Tibial nerve (tissue), 4 donors: Measurements from ENCODE around the gene HAAO. TPM values are rescaled to one million over a fixed set of nuclear protein-coding genes. Genes with fewer than 3 reads are reported as not detected.
"Not testable (repeated sequence)": the region's sequence is repeated elsewhere in the genome, so short reads cannot be mapped to it uniquely, and the experiment has no call there.

Source experiments
- DNase-seq, 2 donors: peaks; one replicate each; pipeline ENCODE4 v3.0.0-alpha.2; 2019; ENCODE audit warnings: low spot score in 2 of 2
- H3K27ac ChIP-seq, 4 donors: fragments of 200-600 bp; sonication (generic) in 3 of 4; one replicate each; pipeline ENCODE4 v1.5.1; 2017 to 2019; ENCODE audit warnings: mild to moderate bottlenecking in 1 of 4
- H3K27me3 ChIP-seq, 2 donors: fragments of 200-600 bp; sonication (generic) in 1 of 2; one replicate each; pipeline versions ENCODE4 v1.5.1 to v1.6.0; 2017 to 2019
- H3K36me3 ChIP-seq, 3 donors: fragments of 200-600 bp; sonication (generic); one replicate each; pipeline ENCODE4 v1.5.1; 2018 to 2019
- H3K4me1 ChIP-seq, 4 donors: fragments of 200-600 bp; sonication (generic) in 3 of 4; one replicate each; pipeline ENCODE4 v1.5.1; 2017 to 2019
- H3K4me3 ChIP-seq, 4 donors: fragments of 200-600 bp; sonication (generic) in 3 of 4; one replicate each; pipeline ENCODE4 v1.5.1; 2017 to 2019; ENCODE audit warnings: mild to moderate bottlenecking in 1 of 4, moderate library complexity in 1 of 4
- H3K9me3 ChIP-seq, 4 donors: fragments of 200-600 bp; sonication (generic) in 3 of 4; one replicate each; pipeline ENCODE4 v1.5.1; 2017 to 2019
- EP300 ChIP-seq, 2 donors: sonication (generic); formaldehyde crosslinking; IDR thresholded peaks; one replicate each; pipeline ENCODE4 v1.6.1; 2017; ENCODE audit warnings: antibody characterized with exemption in 2 of 2, mild to moderate bottlenecking in 1 of 2
- POLR2A ChIP-seq, 2 donors: fragments of 450-650 bp; IDR thresholded peaks; one replicate each; pipeline ENCODE4 v1.6.1; 2017; ENCODE audit warnings: antibody characterized with exemption in 2 of 2, mild to moderate bottlenecking in 2 of 2, moderate library complexity in 2 of 2
- WGBS, 2 donors: methylation state at CpG; one replicate each; pipeline ENCODE4 v1.1.5; 2018; 5-methylcytosine and 5-hydroxymethylcytosine counted together
- total RNA-seq, 4 donors: library from RNA; depleted of rRNA; stranded (reverse); fragments of >200 nt; gene quantifications; one replicate each; pipeline ENCODE4 v1.1.0, GENCODE V29; 2016
- TF ChIP-seq, protein P1 (sequence below), 5 experiments: fragments of 200-600 bp in 3 of 5; fragments of 450-650 bp in 2 of 5; sonication (generic) in 3 of 5; IDR thresholded peaks; one replicate each; pipeline ENCODE4 v1.5.1; 2016 to 2019; ENCODE audit warnings: antibody characterized with exemption in 5 of 5, mild to moderate bottlenecking in 3 of 5, moderate library complexity in 2 of 5

Gene HAAO
- total RNA-seq, 4 donors from 2014 or later, result 5.9 to 24.1 (median 7.6) TPM

DNA sequence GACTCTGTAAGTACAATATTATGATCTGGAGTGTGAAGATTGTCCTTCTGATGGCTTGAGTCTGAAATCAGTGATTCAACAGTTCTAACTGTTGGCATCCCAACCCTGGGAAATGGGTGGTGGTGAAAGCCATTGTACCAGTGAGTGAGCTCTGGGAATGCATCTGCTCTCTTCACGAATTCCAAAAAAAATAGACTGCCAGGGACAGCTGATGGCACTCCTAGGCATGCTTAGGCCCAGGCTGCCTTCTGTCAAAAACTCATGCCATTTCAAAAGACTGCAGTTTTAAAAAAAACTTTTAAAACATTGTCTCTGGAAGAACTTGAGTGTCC, 48.8 kb downstream of the HAAO start:
- no peak overlapping the region for H3K4me3 ChIP-seq
- H3K36me3 ChIP-seq, result peaks cover 0 to 57% (median 0%) of the 10 kb centered on the region in 3 donors
- 65 to 91% methylated on average over 1 of the region's 1 CpG for WGBS, 2 donors
- TF ChIP-seq POLR2A (IDR thresholded peaks at IDR 0.05), result no peak
- no peak for TF ChIP-seq EP300 (IDR thresholded peaks at IDR 0.05)
- TF ChIP-seq, protein P1, sequence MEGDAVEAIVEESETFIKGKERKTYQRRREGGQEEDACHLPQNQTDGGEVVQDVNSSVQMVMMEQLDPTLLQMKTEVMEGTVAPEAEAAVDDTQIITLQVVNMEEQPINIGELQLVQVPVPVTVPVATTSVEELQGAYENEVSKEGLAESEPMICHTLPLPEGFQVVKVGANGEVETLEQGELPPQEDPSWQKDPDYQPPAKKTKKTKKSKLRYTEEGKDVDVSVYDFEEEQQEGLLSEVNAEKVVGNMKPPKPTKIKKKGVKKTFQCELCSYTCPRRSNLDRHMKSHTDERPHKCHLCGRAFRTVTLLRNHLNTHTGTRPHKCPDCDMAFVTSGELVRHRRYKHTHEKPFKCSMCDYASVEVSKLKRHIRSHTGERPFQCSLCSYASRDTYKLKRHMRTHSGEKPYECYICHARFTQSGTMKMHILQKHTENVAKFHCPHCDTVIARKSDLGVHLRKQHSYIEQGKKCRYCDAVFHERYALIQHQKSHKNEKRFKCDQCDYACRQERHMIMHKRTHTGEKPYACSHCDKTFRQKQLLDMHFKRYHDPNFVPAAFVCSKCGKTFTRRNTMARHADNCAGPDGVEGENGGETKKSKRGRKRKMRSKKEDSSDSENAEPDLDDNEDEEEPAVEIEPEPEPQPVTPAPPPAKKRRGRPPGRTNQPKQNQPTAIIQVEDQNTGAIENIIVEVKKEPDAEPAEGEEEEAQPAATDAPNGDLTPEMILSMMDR (IDR thresholded peaks at IDR 0.05), result no peak
- H3K4me1 ChIP-seq, result no peaks in the 10 kb centered on the region
- no peaks in the 10 kb centered on the region for H3K27me3 ChIP-seq
- no peak for DNase-seq
- H3K9me3 ChIP-seq, result no peaks in the 10 kb centered on the region
- no peak overlapping the region for H3K27ac ChIP-seq

DNA sequence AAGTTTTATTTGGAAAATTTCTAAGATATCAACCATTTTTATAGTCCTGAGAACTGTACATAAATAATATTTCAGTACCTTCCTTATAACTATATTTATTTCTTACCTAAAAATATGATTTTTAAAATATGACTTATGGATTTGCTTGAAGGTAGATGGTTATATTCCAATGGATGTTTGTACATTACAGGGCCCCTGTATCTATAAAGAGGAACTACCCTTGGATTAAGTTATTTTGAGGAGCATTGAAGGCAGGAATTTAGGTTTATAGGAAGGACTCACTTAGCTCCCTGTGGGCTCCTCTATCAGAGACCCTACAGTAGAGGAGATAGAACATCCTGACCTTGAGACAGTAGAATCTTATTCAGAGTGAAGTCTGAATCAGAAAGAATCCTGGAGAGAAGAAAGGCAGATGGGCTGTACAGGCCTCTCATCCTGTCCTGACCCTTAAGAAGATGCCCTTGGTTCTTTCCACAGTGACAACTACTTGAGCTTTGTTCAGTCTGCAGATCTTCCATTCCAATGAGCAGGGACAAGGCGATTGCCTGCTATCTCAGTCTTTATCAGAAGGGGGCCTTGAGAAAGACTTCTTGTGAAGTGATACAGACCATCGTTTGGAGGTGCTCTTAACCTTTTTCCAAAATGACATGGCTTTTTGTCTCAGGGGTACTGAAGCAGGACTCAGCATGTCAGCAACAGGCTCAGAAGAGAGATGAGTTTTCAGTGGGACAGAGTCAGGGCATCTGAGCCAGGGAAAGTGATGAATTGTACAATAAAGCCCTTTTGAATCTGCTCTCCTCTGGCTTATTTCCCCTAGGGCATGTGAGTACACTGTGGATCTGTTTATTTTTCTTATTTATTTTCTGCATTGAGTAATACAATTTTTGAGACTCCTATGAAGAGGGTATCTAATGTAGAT, 49.4 kb downstream of the HAAO start:
- WGBS, 2 donors, result 61 to 71% methylated on average over 2 of the region's 2 CpGs
- no peak for TF ChIP-seq POLR2A (IDR thresholded peaks at IDR 0.05)
- TF ChIP-seq EP300 (IDR thresholded peaks at IDR 0.05), result no peak
- TF ChIP-seq, protein P1 (IDR thresholded peaks at IDR 0.05), result no peak
- DNase-seq, result no peak

DNA sequence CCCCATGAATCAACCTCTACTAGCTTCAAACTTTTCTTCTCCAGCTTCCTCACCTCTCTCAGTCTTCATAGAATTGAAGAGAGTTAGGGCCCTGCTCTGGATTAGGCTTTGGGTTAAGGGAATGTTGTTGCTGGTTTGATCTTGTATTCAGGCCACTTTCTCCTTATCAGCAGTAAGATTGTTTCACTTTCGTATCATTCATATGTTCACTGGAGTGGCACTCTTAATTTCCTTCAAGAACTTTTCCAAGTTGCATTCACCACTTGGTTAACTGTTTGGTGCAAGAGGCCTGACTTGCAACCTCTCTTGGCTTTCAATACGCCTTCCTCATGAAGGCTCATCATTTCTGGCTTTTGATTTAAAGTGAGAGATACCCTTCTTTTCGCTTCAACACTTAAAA, 51.2 kb downstream of the HAAO start:
- H3K27me3 ChIP-seq, result no peaks in the 10 kb centered on the region
- no peak overlapping the region for H3K27ac ChIP-seq
- peaks cover 0 to 60% (median 0%) of the 10 kb centered on the region in 3 donors for H3K36me3 ChIP-seq
- TF ChIP-seq POLR2A (IDR thresholded peaks at IDR 0.05) (no peak), EP300 (IDR thresholded peaks at IDR 0.05) (no peak)
- TF ChIP-seq, protein P1 (IDR thresholded peaks at IDR 0.05), result no peak
- no peak for DNase-seq
- peaks cover 0 to 2% (median 0%) of the 10 kb centered on the region in 4 donors for H3K9me3 ChIP-seq
- no peaks in the 10 kb centered on the region for H3K4me1 ChIP-seq
- 85 to 91% methylated on average over 3 of the region's 3 CpGs for WGBS, 2 donors
- no peak overlapping the region for H3K4me3 ChIP-seq

More for the DNA sequence above, 49.4 kb downstream of the HAAO start:
- no peaks in the 10 kb centered on the region for H3K9me3 ChIP-seq
- no peaks in the 10 kb centered on the region for H3K27me3 ChIP-seq
- H3K36me3 ChIP-seq, result peaks cover 0 to 60% (median 0%) of the 10 kb centered on the region in 3 donors
- H3K4me3 ChIP-seq, result no peak overlapping the region
- H3K27ac ChIP-seq, result no peak overlapping the region
- no peaks in the 10 kb centered on the region for H3K4me1 ChIP-seq

DNA sequence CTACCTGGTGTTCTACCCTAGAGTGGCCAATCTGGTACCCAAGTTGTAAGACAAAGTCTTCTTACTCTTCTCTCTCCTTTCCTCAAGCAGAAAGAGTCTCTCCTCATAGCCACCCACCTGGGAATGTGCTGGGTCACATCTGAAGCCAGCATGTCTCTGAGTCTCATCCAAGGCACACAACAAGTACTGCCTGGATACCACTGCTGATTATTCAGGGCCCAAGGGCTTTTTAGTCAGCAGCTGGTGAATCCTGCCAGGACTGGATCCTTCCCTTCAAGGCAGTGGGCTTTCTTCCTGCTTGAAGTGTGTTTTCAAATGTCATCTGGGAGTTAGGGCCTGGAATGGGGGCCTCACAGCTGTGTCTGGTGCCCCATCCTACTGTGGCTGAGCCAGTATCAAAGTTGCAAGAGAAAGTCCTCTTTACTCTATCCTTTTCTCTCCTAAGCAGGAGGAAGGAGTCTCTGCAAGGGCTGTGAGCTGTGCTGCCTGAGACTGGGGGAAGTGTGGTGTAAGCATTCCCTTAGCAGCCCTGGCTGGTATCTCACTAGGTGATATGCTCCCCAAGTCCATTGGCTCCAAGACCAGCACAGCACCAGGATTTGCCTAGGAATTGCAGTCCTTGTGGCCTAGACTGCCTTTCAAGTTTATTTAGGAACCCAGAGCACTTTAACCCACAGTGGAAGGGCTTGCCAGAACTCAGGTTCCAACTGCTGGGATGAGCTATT, 55.6 kb downstream of the HAAO start:
- Histone ChIP-seq H3K4me3 (no peak overlapping the region), H3K27me3 (no peaks in the 10 kb centered on the region), H3K4me1 (no peaks in the 10 kb centered on the region), H3K27ac (no peak overlapping the region), H3K36me3 (peaks cover 0 to 86% (median 0%) of the 10 kb centered on the region in 3 donors), H3K9me3 (peaks cover 0 to 23% (median 4%) of the 10 kb centered on the region in 4 donors)
- no peak for TF ChIP-seq EP300 (IDR thresholded peaks at IDR 0.05)
- TF ChIP-seq, protein P1 (IDR thresholded peaks at IDR 0.05), result no peak
- no peak for TF ChIP-seq POLR2A (IDR thresholded peaks at IDR 0.05)
- DNase-seq, result no peak

DNA sequence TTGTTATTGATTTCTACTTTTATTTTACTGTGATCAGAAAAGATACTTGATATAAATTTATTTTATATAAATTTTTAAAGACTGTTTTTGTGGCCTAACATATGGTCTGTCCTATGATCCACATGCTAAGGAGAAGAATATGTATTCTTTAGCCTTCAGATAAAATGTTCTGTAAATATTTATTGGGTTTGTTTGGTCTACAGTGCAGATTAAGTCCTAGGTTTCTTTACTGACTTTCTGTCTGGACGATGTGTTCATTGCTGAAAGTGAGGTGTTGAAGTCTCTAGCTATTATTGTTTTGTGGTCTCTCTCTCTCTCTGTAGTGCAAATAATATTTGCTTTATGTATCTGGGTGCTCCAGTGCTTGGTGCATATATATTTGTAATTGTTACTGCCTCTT, 58.5 kb downstream of the HAAO start:
- no peak for DNase-seq
- H3K36me3 ChIP-seq, result peaks cover 0 to 88% (median 0%) of the 10 kb centered on the region in 3 donors
- H3K27me3 ChIP-seq, result no peaks in the 10 kb centered on the region
- 91 to 97% methylated on average over 1 of the region's 1 CpG for WGBS, 2 donors
- no peaks in the 10 kb centered on the region for H3K4me1 ChIP-seq
- H3K27ac ChIP-seq, result no peak overlapping the region
- H3K9me3 ChIP-seq, result peaks cover 0 to 32% (median 8%) of the 10 kb centered on the region in 4 donors
- TF ChIP-seq, protein P1 (IDR thresholded peaks at IDR 0.05), result no peak
- no peak for TF ChIP-seq EP300 (IDR thresholded peaks at IDR 0.05)
- no peak for TF ChIP-seq POLR2A (IDR thresholded peaks at IDR 0.05)
- H3K4me3 ChIP-seq, result no peak overlapping the region

DNA sequence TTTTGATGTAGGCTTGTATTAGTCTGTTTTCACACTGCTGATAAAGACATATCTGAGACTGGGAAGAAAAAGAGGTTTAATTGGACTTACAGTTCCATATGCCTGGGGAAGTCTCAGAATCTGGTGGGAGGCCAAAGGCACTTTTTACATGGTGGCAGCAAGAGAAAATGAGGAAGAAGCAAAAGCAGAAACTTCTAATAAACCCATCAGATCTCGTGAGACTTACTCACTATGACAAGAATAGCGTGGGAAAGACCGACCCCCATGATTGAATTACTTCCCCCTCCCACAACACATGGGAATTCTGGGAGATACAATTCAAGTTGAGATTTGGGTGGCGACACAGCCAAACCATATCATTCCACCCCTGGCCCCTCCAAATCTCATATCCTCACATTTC, 61.1 kb downstream of the HAAO start:
- Histone ChIP-seq H3K36me3 (peaks cover 0 to 86% (median 0%) of the 10 kb centered on the region in 3 donors), H3K9me3 (peaks cover 0 to 32% (median 8%) of the 10 kb centered on the region in 4 donors)
- H3K4me3 ChIP-seq, DNase-seq, H3K4me1 ChIP-seq, H3K27me3 ChIP-seq, H3K27ac ChIP-seq: not testable (repeated sequence)
- WGBS, 2 donors, result 95 to 96% methylated on average over 4 of the region's 4 CpGs
